Left cardiac atrium (tissue), 4 donors: ENCODE results near the gene DGCR8. TPM values are rescaled to one million over a fixed set of nuclear protein-coding genes. Genes with fewer than 3 reads are reported as not detected.

Experiments
- ATAC-seq, 2 donors: fragments of 200-7000 bp; cut with Tn5 transposase; one replicate each; pipeline ENCODE4 v1.9.1; 2020; ENCODE audit warnings: mild to moderate bottlenecking in 2 of 2, moderate library complexity in 2 of 2
- DNase-seq: peaks from one replicate; pipeline ENCODE4 v3.0.0-alpha.2; 2020
- intact Hi-C, 2 donors: fragments of 100-400 bp; cut with DNase I; formaldehyde crosslinking; loops; one replicate each; pipeline versions ENCODE4 v1.14.1 to v1.15.1; 2022 to 2023
- total RNA-seq, 2 donors: library from RNA; stranded (reverse); fragmentation: NEBNext Ultra II Directional; extraction: Animal tissue kit (Norgen Biotek cat#: 25700); gene quantifications; one replicate each; pipeline ENCODE4 v1.2.1, GENCODE V29; 2021
- donor health status: DM: no; HTN: yes; CAD: no.
- donor health status: DM: no; HTN: yes; CAD: no; lungs with severe emphysema.
- donor health status: DM: yes; HTN: yes; CAD: no.
- donor health status: Dilated cardiomyopathy.

Gene DGCR8
- total RNA-seq, 2 donors from 2014 or later: 13.3 to 19.9 TPM

- intact Hi-C loops: no loop called here
- DNase-seq (no peak), ATAC-seq (no peak)
Measured at GRCh38 chr22:20044495-20045151, 35.4 kb upstream of the DGCR8 start.

GRCh38 chr22:20046730-20047129 lies 33.3 kb upstream of the DGCR8 start:
- ATAC-seq: no peak
- intact Hi-C loops: no loop called here
- DNase-seq: no peak

GRCh38 chr22:20051927-20052308 lies 28.1 kb upstream of the DGCR8 start:
- intact Hi-C loops: no loop called here
- DNase-seq (no peak), ATAC-seq (no peak)

- intact Hi-C loops: no loop called here
- DNase-seq (no peak), ATAC-seq (peak in 1 of 2 donors; percentile 17)
Measured at GRCh38 chr22:20052309-20053259, 27.5 kb upstream of the DGCR8 start.

GRCh38 chr22:20053407-20054033 lies 26.5 kb upstream of the DGCR8 start:
- DNase-seq (no peak), ATAC-seq (no peak)
- intact Hi-C loops: no loop called here

GRCh38 chr22:20054034-20054427 lies 26.0 kb upstream of the DGCR8 start:
- ATAC-seq: no peak
- no peak for DNase-seq
- intact Hi-C loops: no loop called here

- ATAC-seq (no peak), DNase-seq (no peak)
- intact Hi-C loops: no loop called here
Measured at GRCh38 chr22:20054485-20054884, 25.6 kb upstream of the DGCR8 start.

GRCh38 chr22:20055144-20055543 lies 24.9 kb upstream of the DGCR8 start:
- intact Hi-C loops: no loop called here
- ATAC-seq: no peak

GRCh38 chr22:20055654-20056053 lies 24.4 kb upstream of the DGCR8 start:
- ATAC-seq (no peak), DNase-seq (no peak)
- intact Hi-C loops: no loop called here

More at GRCh38 chr22:20055144-20055543, 24.9 kb upstream of the DGCR8 start:
- no peak for DNase-seq

- intact Hi-C loops: no loop called here
- no peak for DNase-seq
- ATAC-seq: no peak
Measured at GRCh38 chr22:20056161-20056560, 23.9 kb upstream of the DGCR8 start.

- ATAC-seq (no peak), DNase-seq (no peak)
- intact Hi-C loops: no loop called here
Measured at GRCh38 chr22:20056696-20057386, 23.2 kb upstream of the DGCR8 start.

GRCh38 chr22:20057596-20058268 lies 22.3 kb upstream of the DGCR8 start:
- DNase-seq (no peak), ATAC-seq (no peak)
- intact Hi-C loops: no loop called here

- ATAC-seq: no peak
- intact Hi-C loops: no loop called here
- no peak for DNase-seq
Measured at GRCh38 chr22:20058989-20059770, 20.9 kb upstream of the DGCR8 start.

GRCh38 chr22:20060700-20061480 lies 19.2 kb upstream of the DGCR8 start:
- intact Hi-C loops: no loop called here
- DNase-seq (no peak), ATAC-seq (no peak)

GRCh38 chr22:20061481-20061861 lies 18.6 kb upstream of the DGCR8 start:
- ATAC-seq: peak in 1 of 2 donors; percentile 19

GRCh38 chr22:20062043-20062765 lies 17.8 kb upstream of the DGCR8 start:
- ATAC-seq (no peak), DNase-seq (no peak)
- intact Hi-C loops: no loop called here

More at GRCh38 chr22:20061481-20061861, 18.6 kb upstream of the DGCR8 start:
- intact Hi-C loops: no loop called here
- DNase-seq: no peak

- DNase-seq (no peak), ATAC-seq (no peak)
- intact Hi-C loops: no loop called here
Measured at GRCh38 chr22:20062766-20063083, 17.3 kb upstream of the DGCR8 start.
